MG63 (cell line): Measurements from ENCODE around the gene VDR. TPM values are rescaled to one million over a fixed set of nuclear protein-coding genes. Genes with fewer than 3 reads are reported as not detected.

Experiments used
- DNase-seq: peaks from one replicate; pipeline ENCODE4 v3.0.0-alpha.2; 2020
- H3K27me3 ChIP-seq: fragments of 250-450 bp; sonication (Bioruptor Pico); 2 replicates; pipeline ENCODE4 v1.5.1; 2020; ENCODE audit warnings: mild to moderate bottlenecking, moderate library complexity
- H3K36me3 ChIP-seq: fragments of 250-450 bp; sonication (Bioruptor Pico); 2 replicates; pipeline ENCODE4 v1.5.1; 2020; ENCODE audit warnings: mild to moderate bottlenecking, moderate library complexity
- H3K4me3 ChIP-seq: fragments of 250-450 bp; sonication (Bioruptor Pico); 2 replicates; pipeline ENCODE4 v1.5.1; 2020; ENCODE audit warnings: mild to moderate bottlenecking, moderate library complexity
- H3K9me3 ChIP-seq: fragments of 250-450 bp; sonication (Bioruptor Pico); 2 replicates; pipeline ENCODE4 v1.5.1; 2020; ENCODE audit warnings: mild to moderate bottlenecking, moderate library complexity
- total RNA-seq: library from RNA; depleted of rRNA; stranded (reverse); fragments of >200 nt; shearing (Covaris generic); gene quantifications from 2 replicates; pipeline ENCODE4 v1.2.3, GENCODE V29; 2014; ENCODE audit warnings: low replicate concordance

The VDR gene
- total RNA-seq, 1 experiment from 2014 or later: 14.7 TPM

DNA sequence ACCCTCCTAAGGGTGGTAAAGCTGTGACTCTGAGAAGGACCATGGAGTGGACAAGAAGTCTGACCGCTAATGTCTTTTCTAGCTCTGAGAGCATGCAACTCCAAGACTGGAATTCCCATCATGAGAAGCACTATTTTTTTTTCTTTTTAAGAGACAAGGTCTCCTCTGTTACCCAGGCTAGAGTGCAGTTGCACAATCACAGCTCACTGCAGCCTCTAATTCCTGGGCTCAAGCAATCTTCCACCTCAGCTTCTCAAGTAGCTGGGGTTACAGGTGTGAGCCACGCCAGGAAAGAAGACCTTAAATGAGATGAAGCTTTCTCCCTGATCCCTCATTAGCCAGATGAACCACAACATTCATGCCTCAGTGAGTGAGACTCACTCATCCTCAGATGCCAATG is 19.2 kb downstream of the VDR start:
- Histone ChIP-seq H3K9me3 (no peaks in the 10 kb centered on the region), H3K36me3 (peaks cover 11% of the 10 kb centered on the region), H3K4me3 (no peak overlapping the region), H3K27me3 (no peaks in the 10 kb centered on the region)
- no peak for DNase-seq

- no peak overlapping the region for H3K4me3 ChIP-seq
- no peaks in the 10 kb centered on the region for H3K27me3 ChIP-seq
- no peaks in the 10 kb centered on the region for H3K9me3 ChIP-seq
- DNase-seq: no peak
- peaks cover 11% of the 10 kb centered on the region for H3K36me3 ChIP-seq
These were observed 19.7 kb downstream of the VDR start for GRCh38 chr12:47885012-47885501.

GRCh38 chr12:47884501-47884900 is 20.3 kb downstream of the VDR start:
- Histone ChIP-seq H3K36me3 (peaks cover 11% of the 10 kb centered on the region), H3K4me3 (no peak overlapping the region), H3K9me3 (no peaks in the 10 kb centered on the region), H3K27me3 (no peaks in the 10 kb centered on the region)
- DNase-seq: no peak

DNA sequence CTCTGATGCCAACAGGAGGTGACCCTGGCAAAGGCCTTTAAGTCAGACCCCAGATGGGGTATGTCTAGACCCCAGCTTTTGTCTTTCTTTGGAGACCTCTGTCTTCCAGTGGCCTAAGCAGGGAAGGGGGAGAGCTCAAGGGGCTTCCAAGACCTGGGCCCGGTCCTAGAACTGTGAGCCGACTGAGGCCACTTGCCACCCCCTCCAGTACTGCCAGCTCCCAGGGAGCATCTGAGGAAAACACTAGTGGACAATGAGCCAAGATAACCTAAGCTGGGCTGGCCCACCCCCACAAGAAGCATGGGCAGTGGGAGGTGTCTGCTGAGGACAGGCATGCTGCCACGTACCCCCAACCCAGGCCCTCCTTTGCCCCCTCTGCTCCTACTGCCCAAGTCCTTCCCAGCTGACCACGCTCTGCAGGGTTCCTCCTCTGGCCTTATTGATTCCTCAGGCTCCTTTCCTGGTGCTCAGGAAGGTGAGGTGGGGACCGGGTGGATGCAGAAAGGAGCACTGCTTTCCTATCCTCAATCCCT is 21.1 kb downstream of the VDR start:
- no peak for DNase-seq
- H3K9me3 ChIP-seq: no peaks in the 10 kb centered on the region
- no peaks in the 10 kb centered on the region for H3K27me3 ChIP-seq
- H3K36me3 ChIP-seq: peaks cover 11% of the 10 kb centered on the region
- H3K4me3 ChIP-seq: no peak overlapping the region

DNA sequence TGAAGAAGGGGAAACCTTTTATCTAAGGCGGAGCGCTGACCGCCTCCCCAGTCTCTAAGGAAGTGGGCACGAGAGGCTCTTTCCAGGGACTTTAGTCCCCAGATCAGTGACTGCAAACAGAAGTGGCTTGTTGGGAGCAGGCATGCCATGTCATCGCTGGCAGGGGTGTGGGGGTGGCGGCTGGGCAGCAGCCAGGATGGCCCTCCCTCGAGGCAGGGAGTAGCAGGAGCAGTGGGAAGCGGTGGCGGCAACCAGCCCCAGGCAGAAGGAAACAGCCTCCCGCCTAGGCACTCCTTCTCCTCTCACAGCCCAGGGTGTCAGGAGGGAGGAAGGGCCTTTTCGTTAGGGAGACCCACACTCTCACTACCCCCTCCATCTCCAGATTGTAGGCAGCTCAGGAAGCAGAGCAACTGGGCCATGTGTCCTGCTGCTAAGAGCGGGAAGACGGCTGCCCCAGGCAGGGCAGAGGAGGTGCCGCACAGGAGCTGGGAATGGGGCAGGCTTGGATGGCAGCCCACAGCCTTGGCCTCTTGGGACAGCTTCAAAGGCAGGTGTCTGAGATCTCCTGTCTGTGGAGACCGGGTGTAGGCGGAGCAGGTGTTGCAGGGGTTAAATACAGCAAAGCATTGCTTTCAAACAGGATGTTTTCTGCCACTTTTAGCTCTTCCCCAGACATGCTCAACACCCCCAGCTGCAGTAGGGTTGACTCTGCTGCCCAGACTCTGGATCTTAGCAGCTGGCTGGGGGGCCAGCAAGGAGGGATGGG is 21.8 kb downstream of the VDR start:
- DNase-seq: no peak
- no peak overlapping the region for H3K4me3 ChIP-seq

DNA sequence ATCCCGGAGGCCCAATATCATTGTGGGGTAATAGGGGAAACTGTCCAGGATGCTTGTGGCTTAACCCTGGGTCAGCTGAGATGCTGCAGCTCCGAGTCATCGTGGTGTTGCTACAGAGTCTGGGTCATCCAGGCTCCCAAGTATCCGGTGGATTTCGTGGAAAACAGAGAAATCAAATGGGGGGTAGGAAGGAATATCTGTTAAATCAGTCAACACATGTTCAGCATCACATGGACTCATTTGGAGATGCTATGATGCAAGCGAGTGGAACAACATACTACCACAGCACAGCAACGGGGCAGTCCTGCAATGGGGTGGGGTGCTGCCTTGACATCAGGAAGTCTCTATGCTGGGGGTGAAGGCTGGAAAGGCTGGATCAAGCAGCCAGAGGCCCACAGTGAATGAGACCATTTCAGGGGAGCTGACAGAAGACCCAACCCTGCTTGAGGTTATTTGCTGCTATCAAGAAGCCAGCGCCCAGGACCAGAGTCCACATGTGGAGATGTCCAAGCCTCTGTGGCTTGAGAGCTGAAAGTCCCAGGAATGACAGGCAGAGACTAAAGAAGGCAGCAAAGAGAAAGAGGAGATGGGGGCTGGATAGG is 22.9 kb downstream of the VDR start:
- Histone ChIP-seq H3K9me3 (no peaks in the 10 kb centered on the region), H3K36me3 (peaks cover 15% of the 10 kb centered on the region), H3K27me3 (no peaks in the 10 kb centered on the region), H3K4me3 (no peak overlapping the region)
- DNase-seq: peak; percentile 77

More for the DNA sequence above, 21.8 kb downstream of the VDR start:
- Histone ChIP-seq H3K36me3 (peaks cover 15% of the 10 kb centered on the region), H3K9me3 (no peaks in the 10 kb centered on the region), H3K27me3 (no peaks in the 10 kb centered on the region)

DNA sequence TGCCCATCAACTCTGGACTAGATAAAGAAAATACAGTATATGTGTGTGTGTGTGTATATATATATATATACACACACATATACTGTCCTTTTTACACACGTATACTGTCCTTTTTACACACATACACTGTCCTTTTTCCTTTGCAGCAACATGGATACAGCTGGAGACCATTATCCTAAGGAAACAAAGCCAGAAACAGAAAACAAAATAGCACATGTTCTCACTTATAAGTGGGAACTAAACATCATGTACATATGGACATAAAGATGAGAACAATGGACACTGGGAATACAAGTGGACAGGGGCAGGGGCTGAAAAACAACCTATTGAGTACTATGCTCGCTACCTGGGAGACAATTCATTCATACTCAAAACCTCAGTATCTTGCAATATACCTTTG is 23.7 kb downstream of the VDR start:
- Histone ChIP-seq H3K9me3 (no peaks in the 10 kb centered on the region), H3K27me3 (no peaks in the 10 kb centered on the region), H3K36me3 (peaks cover 18% of the 10 kb centered on the region), H3K4me3 (no peak overlapping the region)
- no peak for DNase-seq

- H3K36me3 ChIP-seq: peaks cover 24% of the 10 kb centered on the region
These were observed 25.8 kb downstream of the VDR start for GRCh38 chr12:47878918-47879481.

DNA sequence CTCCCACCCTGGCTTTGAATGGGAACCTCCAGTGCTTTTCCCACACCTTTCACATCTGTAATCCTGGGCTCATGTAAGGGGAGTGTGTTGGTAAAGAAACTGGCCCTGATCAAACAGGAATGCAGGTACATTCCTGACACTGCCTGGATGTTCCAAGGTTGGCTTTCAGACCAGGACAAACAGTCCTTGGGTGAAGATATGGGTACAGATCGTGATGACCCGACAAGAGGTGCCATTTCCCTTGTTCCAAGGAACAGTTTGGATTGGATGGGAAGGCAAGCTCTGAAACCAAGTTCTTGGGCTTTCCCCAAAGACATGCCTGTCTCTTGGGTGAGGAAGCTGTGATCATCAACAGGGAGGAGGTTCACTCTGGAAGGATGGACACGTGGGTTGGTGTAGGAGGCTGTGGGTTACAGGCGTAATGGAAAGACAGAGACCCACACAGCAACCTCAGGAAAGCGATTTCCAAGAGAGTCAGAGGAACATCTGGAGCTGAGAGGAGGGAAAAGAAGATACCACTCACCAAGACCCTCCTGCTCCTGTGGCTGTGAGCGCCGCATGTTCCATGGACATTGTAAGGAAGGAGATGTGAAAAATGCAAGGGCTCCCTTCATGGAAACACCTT is 26.4 kb downstream of the VDR start:
- no peak overlapping the region for H3K4me3 ChIP-seq
- peaks cover 28% of the 10 kb centered on the region for H3K36me3 ChIP-seq
- no peaks in the 10 kb centered on the region for H3K9me3 ChIP-seq
- no peak for DNase-seq
- no peaks in the 10 kb centered on the region for H3K27me3 ChIP-seq

More at GRCh38 chr12:47878918-47879481, 25.8 kb downstream of the VDR start:
- H3K9me3 ChIP-seq: no peaks in the 10 kb centered on the region
- DNase-seq: no peak
- no peaks in the 10 kb centered on the region for H3K27me3 ChIP-seq
- H3K4me3 ChIP-seq: no peak overlapping the region

DNA sequence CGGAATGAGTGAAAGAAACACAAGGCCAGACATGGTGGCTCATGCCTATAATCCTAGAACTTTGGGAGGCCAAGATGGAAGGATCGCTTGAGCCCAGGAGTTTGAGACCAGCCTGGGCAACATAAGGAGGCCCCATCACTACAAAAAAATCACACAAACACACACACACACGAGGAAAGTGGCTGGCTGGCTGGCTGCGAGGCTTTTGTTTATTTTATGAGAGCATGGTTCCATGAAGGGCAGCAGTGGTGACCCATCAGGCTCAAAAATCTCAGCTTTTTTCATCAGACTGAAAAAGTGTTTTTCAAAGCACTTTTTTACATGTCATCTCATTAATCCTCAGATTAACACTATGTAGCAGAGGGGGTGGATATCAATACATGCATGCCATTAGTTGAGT is 27.7 kb downstream of the VDR start:
- Histone ChIP-seq H3K9me3 (no peaks in the 10 kb centered on the region), H3K4me3 (no peak overlapping the region), H3K27me3 (no peaks in the 10 kb centered on the region), H3K36me3 (peaks cover 31% of the 10 kb centered on the region)
- DNase-seq: no peak

DNA sequence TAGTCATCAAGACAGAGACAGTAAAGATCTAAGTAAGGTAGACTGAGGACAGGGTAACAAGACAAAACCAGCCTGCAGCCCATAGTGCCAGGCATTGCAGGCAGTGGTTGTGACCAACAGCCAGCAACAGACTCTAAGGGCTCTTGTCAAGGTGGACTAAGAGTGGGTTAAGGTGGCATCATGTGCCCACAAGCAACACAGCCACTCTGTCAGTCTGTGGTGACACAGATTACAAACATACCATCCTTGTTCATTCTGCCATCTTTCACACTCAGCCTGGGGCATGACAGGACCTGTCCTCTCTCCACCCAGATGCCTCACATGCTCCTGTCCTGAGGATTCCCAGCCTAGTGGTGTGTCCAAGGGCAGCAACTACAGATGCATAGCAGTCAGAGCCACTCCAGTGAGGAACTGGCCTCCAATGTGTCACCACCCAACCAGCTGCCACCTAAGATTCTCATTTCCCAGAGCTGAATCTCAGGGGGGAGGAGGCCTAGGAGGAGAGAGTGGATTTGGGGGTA is 28.3 kb downstream of the VDR start:
- H3K4me3 ChIP-seq: no peak overlapping the region
- H3K27me3 ChIP-seq: no peaks in the 10 kb centered on the region
- H3K36me3 ChIP-seq: peaks cover 28% of the 10 kb centered on the region
- DNase-seq: no peak
- no peaks in the 10 kb centered on the region for H3K9me3 ChIP-seq

DNA sequence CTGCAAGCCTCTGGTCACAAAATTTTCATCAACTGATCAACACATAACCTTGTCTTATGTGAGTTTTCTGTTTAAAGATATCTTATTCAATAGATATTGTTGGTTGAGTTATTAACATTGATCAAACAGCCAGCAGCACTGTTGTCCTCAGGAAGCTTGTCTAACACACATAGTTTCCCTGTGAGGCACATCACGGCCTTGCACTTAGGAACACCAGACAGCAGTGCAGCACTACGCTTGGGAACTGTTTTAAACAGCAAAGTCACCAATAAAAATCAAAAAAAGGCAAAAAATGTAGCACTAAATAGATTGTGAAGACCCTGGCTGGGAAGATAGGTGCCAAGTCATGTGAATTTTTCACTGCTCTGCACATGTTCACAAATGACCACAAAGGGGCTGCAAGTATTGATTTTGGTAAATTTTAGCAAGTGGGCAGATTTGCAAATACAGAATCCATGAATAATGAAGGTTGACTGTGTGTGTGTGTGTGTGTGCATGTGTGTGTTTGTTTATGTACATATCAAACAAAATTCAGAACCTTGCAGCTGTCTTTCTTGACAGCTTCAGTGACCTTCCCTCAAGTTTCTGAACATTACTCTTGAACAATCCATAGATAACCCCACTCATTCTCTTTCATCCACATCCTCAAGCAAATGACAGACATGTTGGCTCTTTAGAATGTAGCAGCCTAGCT is 28.9 kb downstream of the VDR start:
- H3K36me3 ChIP-seq: peaks cover 22% of the 10 kb centered on the region

GRCh38 chr12:47874316-47874715 is 30.5 kb downstream of the VDR start:
- no peak for DNase-seq
- Histone ChIP-seq H3K4me3 (no peak overlapping the region), H3K9me3 (no peaks in the 10 kb centered on the region), H3K27me3 (no peaks in the 10 kb centered on the region), H3K36me3 (peaks cover 22% of the 10 kb centered on the region)

More for the DNA sequence above, 28.9 kb downstream of the VDR start:
- no peaks in the 10 kb centered on the region for H3K9me3 ChIP-seq
- H3K27me3 ChIP-seq: no peaks in the 10 kb centered on the region
- no peak overlapping the region for H3K4me3 ChIP-seq
- DNase-seq: no peak

DNA sequence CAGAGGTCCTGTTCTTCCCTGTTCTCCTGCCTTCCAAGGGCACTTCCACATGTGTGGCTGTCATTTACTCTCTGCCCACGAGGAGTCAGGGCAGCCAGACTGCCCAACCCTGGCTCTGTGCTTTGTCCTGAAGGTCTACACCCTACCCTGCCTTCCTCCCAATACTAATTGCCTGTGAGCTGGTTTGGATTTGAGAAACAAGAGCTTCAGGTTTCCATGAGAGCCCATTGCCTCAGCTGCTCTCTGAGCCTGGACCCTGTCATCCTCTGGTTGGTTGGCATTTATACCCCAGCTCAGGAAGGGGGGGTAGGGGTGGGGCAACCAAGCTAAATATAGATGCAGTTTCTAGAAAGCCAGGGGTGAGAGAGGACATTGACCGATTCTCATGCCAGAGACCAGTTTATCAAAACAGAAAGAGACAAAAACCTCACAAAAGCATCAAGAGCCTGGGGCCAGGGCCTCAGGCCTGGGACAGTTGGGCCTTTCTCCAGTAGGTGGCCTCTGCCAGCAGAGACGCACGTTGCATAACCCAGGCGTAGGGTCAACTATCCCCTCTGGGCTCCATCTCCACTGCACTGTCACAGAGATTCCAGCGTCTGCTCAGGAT is 34.5 kb downstream of the VDR start:
- no peak overlapping the region for H3K4me3 ChIP-seq
- H3K27me3 ChIP-seq: no peaks in the 10 kb centered on the region
- peak; percentile 28 for DNase-seq
- no peaks in the 10 kb centered on the region for H3K9me3 ChIP-seq
- H3K36me3 ChIP-seq: peaks cover 18% of the 10 kb centered on the region

- Histone ChIP-seq H3K27me3 (no peaks in the 10 kb centered on the region), H3K36me3 (peaks cover 17% of the 10 kb centered on the region), H3K4me3 (no peak overlapping the region), H3K9me3 (no peaks in the 10 kb centered on the region)
- DNase-seq: no peak
These were observed 36.2 kb downstream of the VDR start for GRCh38 chr12:47868552-47869031.

DNA sequence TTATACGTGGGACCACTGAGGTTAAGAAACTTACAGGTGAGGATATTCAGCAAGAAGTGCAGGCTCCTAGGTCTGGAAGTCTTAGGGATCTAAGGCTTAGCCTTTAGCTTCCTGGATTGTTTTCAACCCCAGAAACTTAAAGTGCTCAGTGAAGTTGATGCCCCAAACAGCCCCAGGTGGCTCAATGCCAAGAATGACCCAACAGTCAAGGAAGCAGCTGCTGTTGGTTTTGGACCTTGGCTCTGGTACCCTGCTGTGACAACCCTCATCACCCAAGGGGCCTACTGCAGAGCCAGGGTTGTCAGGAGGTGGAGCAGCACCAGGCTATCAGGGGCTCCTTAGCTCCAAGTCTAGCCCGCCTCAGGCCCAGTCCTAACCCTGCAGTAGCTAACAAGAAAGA is 36.8 kb downstream of the VDR start:
- no peaks in the 10 kb centered on the region for H3K27me3 ChIP-seq
- H3K36me3 ChIP-seq: peaks cover 17% of the 10 kb centered on the region
- H3K4me3 ChIP-seq: no peak overlapping the region
- H3K9me3 ChIP-seq: no peaks in the 10 kb centered on the region
- DNase-seq: peak; percentile 73
